ENCODE measurements around the gene NMNAT3.

The NMNAT3 gene

DNA sequence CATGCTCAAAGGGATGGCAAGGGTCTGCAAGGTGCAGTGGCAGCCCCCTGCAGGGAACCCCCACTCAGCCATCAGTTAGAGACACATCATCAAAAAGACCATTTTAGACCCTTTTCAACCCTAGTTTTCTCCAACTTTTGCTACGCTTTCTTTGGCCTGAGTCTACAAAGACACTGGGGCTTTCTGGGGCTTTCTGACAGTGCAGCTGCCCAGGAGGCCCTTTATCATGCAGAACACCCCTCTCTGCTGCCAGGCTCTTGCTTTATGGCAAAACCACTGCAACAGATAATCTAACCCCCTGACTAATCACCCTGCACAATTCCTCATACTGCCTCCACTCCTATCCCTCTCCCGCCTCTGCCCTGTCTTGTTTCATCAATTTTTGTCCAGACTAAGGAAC lies 2.4 kb downstream of the NMNAT3 start:
- DNase-seq (ENCODE audit: low spot score) = no peak
- FAIRE-seq = no peak

- no peak for FAIRE-seq
Observed at GRCh38 chr3:139674571-139675260, 3.1 kb downstream of the NMNAT3 start.

DNA sequence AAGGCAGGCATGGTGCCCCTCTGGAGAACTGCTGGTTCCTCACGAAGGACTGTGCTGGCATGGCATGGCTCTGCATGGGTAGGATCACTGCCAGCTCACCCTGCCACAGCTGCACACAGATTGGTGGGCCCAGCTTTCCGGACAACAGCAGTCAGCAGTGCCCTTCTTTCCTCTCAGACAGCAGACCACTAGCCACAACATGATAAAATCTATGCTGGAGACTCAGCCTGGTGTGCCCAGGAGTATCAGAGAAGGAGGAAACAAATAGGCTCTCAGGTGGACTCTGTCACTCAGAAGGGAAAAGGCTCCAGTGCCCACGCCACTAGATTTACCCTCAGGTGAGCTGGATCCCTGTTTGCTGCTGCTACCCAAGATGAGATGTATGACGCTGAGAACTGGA lies 4.9 kb downstream of the NMNAT3 start:
- no peak for DNase-seq (ENCODE audit: low spot score)
- no peak for FAIRE-seq

More at GRCh38 chr3:139674571-139675260, 3.1 kb downstream of the NMNAT3 start:
- no peak for DNase-seq (ENCODE audit: low spot score)

GRCh38 chr3:139671863-139672646 lies 5.7 kb downstream of the NMNAT3 start:
- FAIRE-seq (no peak), DNase-seq (ENCODE audit: low spot score) (no peak)

DNA sequence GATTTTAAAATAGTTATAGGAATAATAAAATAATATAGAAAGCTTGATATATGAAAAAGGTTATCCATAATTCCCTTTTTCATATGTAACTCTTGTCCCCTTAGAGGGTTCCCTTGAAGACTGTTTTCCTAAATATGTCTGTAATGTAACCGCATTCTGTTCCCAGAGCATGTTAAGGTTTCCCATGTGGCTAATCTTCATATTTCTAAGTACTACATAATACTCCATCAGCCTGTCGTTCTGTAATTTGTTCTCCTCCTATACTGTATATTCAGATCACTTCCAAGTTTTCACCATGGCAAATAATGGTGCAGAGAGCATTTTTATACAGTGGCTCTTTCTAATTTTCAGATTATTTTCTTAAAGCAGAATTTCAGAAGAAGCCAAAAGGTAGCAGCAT lies 6.7 kb downstream of the NMNAT3 start:
- FAIRE-seq (no peak), DNase-seq (ENCODE audit: low spot score) (no peak)

DNA sequence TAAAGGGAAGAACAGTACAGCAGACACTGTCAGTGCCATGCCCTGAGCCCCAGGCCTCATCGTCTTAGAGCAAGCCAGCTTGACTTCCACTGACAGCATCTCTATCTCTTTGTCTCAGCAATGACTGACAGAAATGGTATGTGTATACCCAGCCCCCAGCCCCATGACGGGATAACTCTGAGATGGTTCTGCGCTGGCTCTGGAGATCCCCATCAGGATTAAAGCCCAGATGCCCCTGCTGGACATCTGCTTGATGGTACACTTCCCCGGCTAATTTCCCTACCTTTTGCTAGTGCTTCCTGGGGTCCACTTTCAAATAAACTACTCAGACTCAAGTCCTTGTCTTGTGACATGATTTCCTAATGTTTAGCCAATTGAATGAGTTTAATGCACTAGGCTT lies 7.6 kb downstream of the NMNAT3 start:
- no peak for FAIRE-seq
- no peak for DNase-seq (ENCODE audit: low spot score)

- no peak for DNase-seq (ENCODE audit: low spot score)
- no peak for FAIRE-seq
Observed at GRCh38 chr3:139668332-139668731, 9.4 kb downstream of the NMNAT3 start.

DNA sequence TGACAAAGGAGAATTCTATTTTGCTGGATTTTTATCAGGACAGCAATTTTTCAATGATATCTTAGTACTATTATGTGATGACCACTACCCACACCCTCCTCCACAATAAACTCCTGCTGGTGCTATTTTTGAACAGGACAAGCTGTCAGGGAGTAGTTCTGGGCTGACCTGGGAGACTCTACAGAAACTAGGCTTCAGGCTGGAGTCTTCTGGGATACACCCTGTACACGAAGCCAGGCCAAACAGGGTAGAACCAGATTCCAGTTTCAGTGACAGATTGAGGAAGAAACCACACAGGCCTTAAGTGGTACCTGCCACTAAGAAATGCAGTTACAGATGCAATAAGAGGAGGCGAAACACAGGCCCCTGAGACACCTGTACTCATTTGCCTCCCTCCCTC lies 12.8 kb downstream of the NMNAT3 start:
- DNase-seq (ENCODE audit: low spot score) (no peak), FAIRE-seq (no peak)

GRCh38 chr3:139660269-139660668 lies 17.5 kb downstream of the NMNAT3 start:
- FAIRE-seq (no peak), DNase-seq (ENCODE audit: low spot score) (no peak)

DNA sequence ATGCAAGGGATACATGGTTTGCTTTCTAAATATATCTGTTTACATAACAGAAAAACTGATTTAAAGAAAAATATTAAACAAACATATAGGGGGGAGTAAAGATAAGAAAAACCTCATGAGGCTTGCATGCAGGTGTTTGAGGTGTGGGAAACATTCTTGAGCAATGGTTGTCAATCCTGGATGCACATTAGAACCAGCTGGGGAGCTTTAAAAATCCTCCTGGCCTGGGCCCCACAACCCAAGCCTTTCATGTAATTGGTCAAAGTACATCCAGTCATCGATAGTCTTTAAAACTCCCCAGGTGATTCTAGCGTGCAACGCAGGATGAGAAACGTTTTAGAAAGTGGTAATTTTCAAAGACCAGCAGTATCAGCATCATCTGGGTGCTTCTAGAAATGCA lies 18.3 kb downstream of the NMNAT3 start:
- DNase-seq (ENCODE audit: low spot score) (no peak), FAIRE-seq (no peak)

- DNase-seq (ENCODE audit: low spot score) (no peak), FAIRE-seq (no peak)
Observed at GRCh38 chr3:139657936-139658335, 19.8 kb downstream of the NMNAT3 start.

DNA sequence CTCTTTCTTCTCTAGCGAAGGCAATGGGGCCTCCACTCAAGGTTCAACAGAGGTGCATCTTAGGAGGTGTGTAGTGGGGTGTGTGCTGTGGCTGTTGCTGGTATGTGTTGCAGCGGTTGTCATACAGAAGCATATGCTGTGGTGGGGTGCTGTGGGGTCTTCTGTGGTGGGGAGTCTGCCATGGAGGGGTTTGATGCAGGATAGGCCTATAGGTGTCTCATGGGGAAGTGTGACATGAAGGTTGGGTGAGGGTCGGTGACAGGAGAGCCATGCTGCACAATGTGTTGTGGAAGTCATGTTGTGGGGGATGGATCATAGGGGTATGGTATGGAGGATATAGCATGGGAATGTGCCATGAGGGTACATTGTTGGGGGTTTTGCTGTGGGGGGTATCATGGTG lies 20.3 kb downstream of the NMNAT3 start:
- no peak for DNase-seq (ENCODE audit: low spot score)
- no peak for FAIRE-seq

DNA sequence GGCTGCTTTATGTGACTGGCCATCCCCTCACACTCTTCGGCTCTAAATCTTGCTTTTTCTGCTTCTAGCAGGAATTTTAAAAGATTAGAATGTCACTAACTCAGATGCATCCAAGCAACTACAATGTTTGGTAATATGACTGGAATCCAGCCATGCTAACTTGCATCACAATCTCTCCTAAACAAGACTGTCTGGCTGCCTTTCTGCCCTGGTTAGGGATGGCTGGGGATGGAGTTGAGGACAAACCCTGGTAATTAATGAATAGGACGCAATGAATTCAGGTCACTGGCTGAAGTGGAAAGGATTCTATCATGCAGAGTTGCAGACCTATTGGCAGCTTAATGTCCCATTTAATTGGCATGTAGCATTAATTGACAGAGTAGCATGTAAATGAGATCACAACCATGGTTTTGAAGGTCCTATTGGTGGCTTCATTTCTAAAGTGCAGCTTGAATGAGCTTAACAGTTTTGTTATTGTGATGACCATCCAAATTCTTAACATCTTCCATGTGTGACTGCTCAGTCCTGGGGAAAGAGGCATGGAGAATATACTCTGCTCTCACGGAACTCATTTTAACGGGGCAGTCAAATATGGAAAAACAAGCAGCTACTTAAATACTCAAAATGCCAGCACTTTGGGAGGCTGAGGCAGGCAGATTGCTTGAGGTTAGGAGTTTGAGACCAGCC lies 21.7 kb downstream of the NMNAT3 start:
- FAIRE-seq (no peak), DNase-seq (ENCODE audit: low spot score) (no peak)

DNA sequence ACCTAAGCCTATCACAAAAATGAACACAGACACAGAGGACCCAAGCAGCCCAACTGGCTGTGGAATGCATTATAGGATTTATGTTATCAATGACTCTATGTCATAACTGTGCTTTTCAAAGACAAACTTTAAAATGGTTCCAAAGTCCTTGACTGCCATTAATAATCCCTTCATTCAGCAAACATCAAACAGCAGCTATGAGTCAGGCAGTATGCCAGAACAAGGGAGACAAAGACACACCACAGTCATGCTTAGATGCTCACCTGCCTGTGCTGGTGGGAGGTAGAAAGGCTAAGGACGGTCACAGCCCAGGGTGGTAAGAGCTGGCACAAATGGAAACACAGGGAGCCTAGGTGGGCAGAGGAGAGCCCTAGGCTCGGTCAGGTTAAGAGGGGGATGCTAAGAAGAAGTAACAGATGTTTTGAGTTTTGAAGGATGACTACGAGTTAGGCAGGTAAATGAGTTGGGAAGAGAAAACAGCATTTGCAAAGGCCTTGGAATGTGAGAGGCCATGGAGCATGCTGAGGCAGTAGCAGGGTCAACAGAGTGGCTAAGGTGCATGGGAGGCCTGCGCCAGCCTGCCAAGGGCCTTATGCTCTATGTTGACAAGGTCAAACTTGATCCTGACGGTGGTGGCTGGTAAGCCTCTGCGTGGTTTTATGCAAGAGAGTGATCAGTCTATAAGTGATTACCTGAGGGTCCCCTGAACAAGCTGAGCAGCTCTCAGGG lies 23.0 kb downstream of the NMNAT3 start:
- FAIRE-seq (no peak), DNase-seq (ENCODE audit: low spot score) (no peak)

GRCh38 chr3:139653582-139653981 lies 24.2 kb downstream of the NMNAT3 start:
- no peak for DNase-seq (ENCODE audit: low spot score)
- FAIRE-seq = no peak

DNA sequence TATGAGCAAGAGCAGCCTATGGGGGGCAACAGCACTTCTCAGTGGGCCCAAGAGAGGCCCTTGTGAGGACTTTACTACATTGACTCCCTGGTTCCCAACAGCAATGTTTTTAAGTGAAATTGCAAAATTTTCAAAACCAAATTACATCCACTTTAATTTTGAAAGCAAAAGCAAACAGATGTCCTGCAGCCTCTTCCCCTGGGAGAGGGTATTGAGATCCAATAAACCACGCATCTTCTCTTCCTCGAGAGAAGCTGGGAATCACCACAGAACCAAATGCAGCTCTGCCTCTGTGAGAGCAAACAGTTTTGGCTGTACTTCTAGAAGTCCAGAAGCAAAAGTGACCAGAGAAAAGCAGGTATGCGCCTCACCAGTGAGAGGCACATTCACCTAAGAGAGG lies 25.2 kb downstream of the NMNAT3 start:
- no peak for FAIRE-seq
- no peak for DNase-seq (ENCODE audit: low spot score)

- no peak for FAIRE-seq
Observed at GRCh38 chr3:139647866-139648435, 29.8 kb downstream of the NMNAT3 start.

DNA sequence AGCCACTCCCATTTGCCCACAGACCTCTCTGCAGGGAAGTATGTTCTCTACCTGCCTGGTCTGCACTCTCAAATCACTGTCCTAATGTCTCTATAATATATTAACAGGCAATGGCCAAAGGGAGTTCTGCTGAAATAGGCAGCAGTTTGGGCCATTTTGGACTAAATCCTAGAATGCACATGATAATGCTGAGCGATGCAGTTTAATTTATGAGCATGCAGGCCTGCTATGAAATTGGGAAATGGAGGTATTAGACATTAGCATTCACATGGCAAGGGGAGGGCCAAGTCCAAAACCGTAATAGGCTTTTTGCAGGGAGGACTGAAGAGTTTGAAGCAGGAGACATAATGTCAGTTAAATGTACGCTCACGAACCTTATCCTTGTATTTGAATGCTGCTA lies 31.3 kb downstream of the NMNAT3 start:
- no peak for DNase-seq (ENCODE audit: low spot score)
- FAIRE-seq = no peak

More at GRCh38 chr3:139647866-139648435, 29.8 kb downstream of the NMNAT3 start:
- DNase-seq (ENCODE audit: low spot score) = no peak

DNA sequence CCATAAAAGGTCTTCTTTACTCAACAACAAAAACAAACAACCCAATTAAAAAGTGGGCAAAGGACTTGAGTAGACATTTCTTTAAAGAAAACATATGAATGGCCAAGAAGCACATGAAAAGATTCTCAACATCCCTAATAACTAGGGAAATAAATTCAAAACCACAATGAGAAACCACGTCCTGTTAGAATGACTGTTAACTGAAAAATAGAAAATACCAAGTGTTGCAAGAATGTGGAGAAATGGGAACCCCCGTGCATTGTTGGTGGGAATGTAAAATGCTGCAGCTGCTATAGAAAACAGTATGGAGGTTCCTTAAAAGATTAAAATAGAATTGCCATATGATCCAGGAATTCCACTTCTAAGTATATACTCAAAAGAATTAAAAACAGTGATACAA lies 34.8 kb downstream of the NMNAT3 start:
- no peak for DNase-seq (ENCODE audit: low spot score)
- FAIRE-seq = no peak

- DNase-seq (ENCODE audit: low spot score) (no peak), FAIRE-seq (no peak)
Observed at GRCh38 chr3:139640456-139640855, 37.3 kb downstream of the NMNAT3 start.

DNA sequence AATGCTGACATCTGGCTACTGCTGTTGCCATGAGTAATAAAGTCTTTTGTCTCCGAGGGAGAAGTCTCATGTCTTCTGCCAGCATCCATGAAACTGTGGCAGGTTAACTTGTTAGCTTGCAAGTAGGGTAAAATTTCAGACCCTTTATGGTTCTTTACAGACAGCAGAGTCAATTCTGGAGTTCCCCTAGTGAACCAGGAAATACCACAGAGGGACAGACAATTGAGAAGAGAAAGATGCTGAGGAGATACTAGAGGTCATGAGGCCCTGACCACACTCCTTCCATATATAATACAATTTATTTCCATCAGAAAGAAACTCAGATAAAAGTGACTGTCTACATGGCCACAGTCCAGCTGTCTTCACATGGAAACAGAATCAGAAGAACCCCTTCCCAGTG lies 38.1 kb downstream of the NMNAT3 start:
- no peak for FAIRE-seq

More for the DNA sequence above, 38.1 kb downstream of the NMNAT3 start:
- no peak for DNase-seq (ENCODE audit: low spot score)
